NCI-H1105 treated with DMSO at 0.1 percent for 48 hours (cell line): ENCODE data around the gene VIL1.

Experiments used
- DNase-seq: peaks from one replicate; lab custom pipeline; 2025; lab: John Stamatoyannopoulos, UW

VIL1 gene

GRCh38 chr2:218418717-218419458, at the start of gene VIL1:
VIL1 (plus strand) TSS chr2:218419123; CDS start chr2:218423779, 4,656 bp downstream.
- peak; percentile 27 for DNase-seq

GRCh38 chr2:218369330-218369729, 49.6 kb upstream of the VIL1 start:
- DNase-seq = peak; percentile 10

- DNase-seq = no peak
Observed at GRCh38 chr2:218370410-218371063, 48.4 kb upstream of the VIL1 start.

GRCh38 chr2:218371983-218372350, 47.0 kb upstream of the VIL1 start:
- DNase-seq = no peak

GRCh38 chr2:218374795-218375194, 44.1 kb upstream of the VIL1 start:
- DNase-seq = no peak

- DNase-seq = no peak
Observed at GRCh38 chr2:218375212-218375611, 43.7 kb upstream of the VIL1 start.

- no peak for DNase-seq
Observed at GRCh38 chr2:218378053-218378452, 40.9 kb upstream of the VIL1 start.

- DNase-seq = no peak
Observed at GRCh38 chr2:218381916-218382366, 37.0 kb upstream of the VIL1 start, which contains the start of gene SLC11A1. SLC11A1 (plus strand) TSS chr2:218382273; CDS start chr2:218382369, 96 bp downstream.

- DNase-seq = no peak
Observed at GRCh38 chr2:218382785-218383184, 36.1 kb upstream of the VIL1 start.

- DNase-seq = no peak
Observed at GRCh38 chr2:218383892-218384519, 34.9 kb upstream of the VIL1 start.

- no peak for DNase-seq
Observed at GRCh38 chr2:218384975-218385374, 33.9 kb upstream of the VIL1 start.

GRCh38 chr2:218386505-218387368, 32.2 kb upstream of the VIL1 start:
- no peak for DNase-seq

GRCh38 chr2:218387369-218388194, 31.3 kb upstream of the VIL1 start:
- DNase-seq = peak; percentile 75

- no peak for DNase-seq
Observed at GRCh38 chr2:218389333-218390150, 29.4 kb upstream of the VIL1 start.

- no peak for DNase-seq
Observed at GRCh38 chr2:218391202-218391601, 27.7 kb upstream of the VIL1 start.

- no peak for DNase-seq
Observed at GRCh38 chr2:218392459-218392858, 26.5 kb upstream of the VIL1 start.

- DNase-seq = no peak
Observed at GRCh38 chr2:218392891-218393462, 25.9 kb upstream of the VIL1 start.

GRCh38 chr2:218393750-218394290, 25.1 kb upstream of the VIL1 start:
- no peak for DNase-seq

GRCh38 chr2:218394298-218395089, 24.4 kb upstream of the VIL1 start:
- no peak for DNase-seq
